ENCODE results near the gene FAM83B. TPM values are rescaled to one million over a fixed set of nuclear protein-coding genes. Genes with fewer than 3 reads are reported as not detected.

Gene FAM83B
- total and polyA plus RNA-seq, 10 of the 15 experiments (the other 5 are each of a cell fraction or from before 2014, with no cell fraction given): 0.05 TPM; not detected in 9

GRCh38 chr6:54817236-54817635, 29.3 kb upstream of the FAM83B start:
- no TSS peak for BruUV-seq (replicated peaks)
- WGBS (ENCODE audit: insufficient coverage, insufficient replicate concordance, low lambda C conversion rate, missing lambda C conversion rate): 21% methylated on average over 2 of the region's 2 CpGs
- Histone ChIP-seq H3K27me3 (replicated peaks in 1 of 2; ENCODE audit: control insufficient read depth in 2 of 2, insufficient read depth in 2 of 2, low read length in 1 of 2) (no peaks in the 10 kb centered on the region), H3K79me2 (ENCODE audit: control insufficient read depth, insufficient read depth, low read length) (no peaks in the 10 kb centered on the region), H3K4me3 (no peak overlapping the region), H3K4me2 (ENCODE audit: control insufficient read depth, insufficient read depth) (no peak overlapping the region), H3K36me3 (ENCODE audit: control insufficient read depth in 2 of 2, insufficient read depth in 2 of 2, low read length in 1 of 2) (no peaks in the 10 kb centered on the region), H2AFZ (ENCODE audit: control insufficient read depth, low read depth, low read length) (no peak overlapping the region), H3K9ac (ENCODE audit: control insufficient read depth, insufficient read depth, low read length) (no peak overlapping the region), H3K27ac (ENCODE audit: control insufficient read depth, insufficient read depth) (no peak overlapping the region), H3K9me3 (replicated peaks; ENCODE audit: control insufficient read depth, insufficient read depth, low read length) (no peaks in the 10 kb centered on the region), H3K4me1 (ENCODE audit: control insufficient read depth, insufficient read depth, low read length) (no peaks in the 10 kb centered on the region), H4K20me1 (ENCODE audit: control insufficient read depth, insufficient read depth) (no peaks in the 10 kb centered on the region)
- ChIA-PET SMC1A (ENCODE audit: uncharacterized antibody, unreplicated experiment) (interaction anchor here (0.6 kb wide), 1 partner anchor 12 kb away, joined by 3 read pairs; no protein-coding TSS in a partner anchor), POLR2A (no interaction called here), CTCF (interaction anchor here (1.1 kb wide), 1 partner anchor 120 kb away, joined by 4 read pairs; no protein-coding TSS in a partner anchor), RAD21 (ENCODE audit: unreplicated experiment) (no interaction called here)
- ATAC-seq: no peak
- intact Hi-C loops (cut with micrococcal nuclease; ENCODE audit: unreplicated experiment): no loop called here
- TF ChIP-seq BRCA1 (IDR thresholded peaks at IDR 0.05; ENCODE audit: low read depth, low read length) (no peak), CEBPB (IDR thresholded peaks at IDR 0.05; ENCODE audit: borderline replicate concordance in 1 of 2, low read depth in 2 of 2, low read length in 2 of 2) (no peak), RUNX3 (IDR thresholded peaks at IDR 0.05; ENCODE audit: low read length) (no peak), BHLHE40 (IDR thresholded peaks at IDR 0.05; ENCODE audit: borderline replicate concordance in 1 of 2, low read depth in 2 of 2, low read length in 1 of 2) (no peak), CHD4 (IDR thresholded peaks at IDR 0.05) (no peak), CTCF (IDR thresholded peaks at IDR 0.05 in 2 of 3, conservative IDR thresholded peaks at IDR 0.05 in 1 of 3; ENCODE audit: control insufficient read depth in 2 of 3, extremely low read depth in 1 of 3, insufficient read depth in 1 of 3, low read depth in 3 of 3, low read length in 3 of 3) (no peak), ZBTB11 (CRISPR knock-in tag; IDR thresholded peaks at IDR 0.05) (no peak), SP1 (IDR thresholded peaks at IDR 0.05; ENCODE audit: low read depth, low read length) (no peak)
- in situ Hi-C loops (cut with MboI): no loop called here
- DNase-seq (ENCODE audit: low read depth, low spot score): no peak
- FAIRE-seq: peak; percentile 75

All from GM12878 (cell line).